Thoracic aorta (tissue), 2 donors: ENCODE measurements around the gene TENM4. TPM values are rescaled to one million over a fixed set of nuclear protein-coding genes. Genes with fewer than 3 reads are reported as not detected.

Source experiments
- ATAC-seq: fragments of 150-250 bp; one replicate; pipeline ENCODE4 v1.8.0; 2017; ENCODE audit warnings: low read depth; ENCODE audit not compliant: insufficient number of reproducible peaks, low FRiP score
- DNase-seq: peaks from one replicate; pipeline ENCODE4 v3.0.0-alpha.2; 2020; ENCODE audit warnings: low spot score
- H3K27ac ChIP-seq, 2 donors: fragments of 200-600 bp; sonication (generic); 1 replicate in 1 of 2; 2 replicates in 1 of 2; pipeline ENCODE4 v1.5.1; 2016; ENCODE audit warnings: mild to moderate bottlenecking in 2 of 2, moderate library complexity in 2 of 2
- H3K27me3 ChIP-seq: fragments of 200-600 bp; sonication (generic); replicated peaks from 2 replicates; pipeline ENCODE4 v1.6.0; 2016; ENCODE audit warnings: mild to moderate bottlenecking; ENCODE audit not compliant: insufficient read depth
- H3K36me3 ChIP-seq: fragments of 200-600 bp; sonication (generic); one replicate; pipeline ENCODE4 v1.5.1; 2016
- H3K4me1 ChIP-seq, 2 donors: fragments of 200-600 bp; sonication (generic); 1 replicate in 1 of 2; 2 replicates in 1 of 2; pipeline versions ENCODE4 v1.5.1 to v1.6.0; 2016; ENCODE audit warnings: low read depth in 2 of 2, mild to moderate bottlenecking in 1 of 2; ENCODE audit not compliant: control insufficient read depth in 1 of 2
- H3K4me3 ChIP-seq: fragments of 200-600 bp; sonication (generic); 2 replicates; pipeline ENCODE4 v1.5.1; 2016; ENCODE audit warnings: mild to moderate bottlenecking
- H3K9me3 ChIP-seq: fragments of 200-600 bp; sonication (generic); 2 replicates; pipeline ENCODE4 v1.5.1; 2016
- CTCF ChIP-seq: fragments of 200-600 bp; sonication (generic); IDR thresholded peaks from one replicate; pipeline ENCODE4 v1.5.1; 2019; ENCODE audit warnings: antibody characterized with exemption
- total RNA-seq, 2 donors: library from RNA; depleted of rRNA; stranded (reverse); fragments of >200 nt; gene quantifications; one replicate each; pipeline versions ENCODE4 v1.1.0 to v1.2.3, GENCODE V29; 2016

The TENM4 gene
- total RNA-seq, 2 donors from 2014 or later, result 6.1 to 13.3 TPM

DNA sequence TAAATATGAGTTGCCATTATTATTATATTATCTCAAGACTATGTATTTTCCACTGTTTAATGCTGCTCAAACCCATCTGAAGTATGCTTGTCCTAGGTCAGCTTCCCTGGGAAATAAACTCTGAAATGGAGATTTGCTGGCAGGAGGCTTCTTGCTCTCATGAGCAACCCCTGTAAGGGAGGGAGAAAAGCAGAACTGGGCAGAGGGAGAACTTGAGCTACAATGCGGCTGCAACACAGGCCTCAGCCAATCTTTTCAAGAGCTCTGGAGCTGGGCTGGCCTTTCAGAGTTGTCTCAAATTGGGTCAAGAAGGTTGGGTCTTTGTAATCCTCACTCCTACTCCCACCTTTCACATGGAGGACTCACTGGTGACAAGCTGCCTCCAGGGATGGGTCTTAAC lies 412.6 kb downstream of the TENM4 start:
- no peaks in the 10 kb centered on the region for H3K27me3 ChIP-seq
- ATAC-seq, result no peak
- no peaks in the 10 kb centered on the region for H3K9me3 ChIP-seq
- H3K27ac ChIP-seq, result no peak overlapping the region
- TF ChIP-seq CTCF, result no peak
- no peak for DNase-seq
- no peak overlapping the region for H3K4me3 ChIP-seq
- no peaks in the 10 kb centered on the region for H3K36me3 ChIP-seq
- H3K4me1 ChIP-seq, result peaks cover 0 to 5% of the 10 kb centered on the region in 2 donors

DNA sequence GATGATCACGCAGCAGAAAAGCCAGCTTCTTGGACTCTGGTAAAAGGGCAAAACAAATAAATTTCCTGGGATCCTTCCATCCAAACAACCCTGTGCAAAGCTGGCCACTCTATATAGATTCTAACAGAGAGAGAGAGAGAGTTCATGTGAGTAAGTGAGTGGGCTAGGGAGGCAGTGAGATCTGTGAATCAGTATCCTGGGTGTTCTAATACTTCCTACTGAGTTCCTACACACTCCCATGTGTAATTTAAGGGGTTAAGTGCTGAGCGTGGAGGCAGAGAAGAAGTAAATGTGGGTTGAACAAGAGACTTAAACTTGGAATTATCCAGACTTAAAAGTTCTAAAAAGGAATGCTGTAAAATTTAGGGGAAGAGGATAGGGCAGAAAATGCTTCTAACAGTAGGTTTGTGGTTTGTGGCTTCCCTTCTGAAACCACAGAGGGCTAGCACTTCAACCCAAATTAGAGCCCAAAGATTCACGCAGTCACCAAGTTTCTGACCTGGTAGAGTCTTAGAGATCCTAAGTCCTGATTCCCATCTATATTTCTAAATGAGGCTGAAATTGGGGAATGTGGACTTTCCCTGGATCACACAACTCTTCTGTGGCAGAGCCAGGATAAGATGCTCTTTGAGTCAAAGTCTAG lies 413.9 kb downstream of the TENM4 start:
- no peak for DNase-seq
- Histone ChIP-seq H3K27me3 (no peaks in the 10 kb centered on the region), H3K4me1 (peaks cover 0 to 5% of the 10 kb centered on the region in 2 donors), H3K36me3 (no peaks in the 10 kb centered on the region), H3K4me3 (no peak overlapping the region), H3K27ac (no peak overlapping the region), H3K9me3 (no peaks in the 10 kb centered on the region)
- ATAC-seq, result no peak
- no peak for TF ChIP-seq CTCF

GRCh38 chr11:79025622-79026021 lies 415.2 kb downstream of the TENM4 start:
- TF ChIP-seq CTCF, result no peak
- H3K27me3 ChIP-seq, result no peaks in the 10 kb centered on the region
- no peaks in the 10 kb centered on the region for H3K9me3 ChIP-seq
- peaks cover 0 to 2% of the 10 kb centered on the region in 2 donors for H3K4me1 ChIP-seq
- no peak overlapping the region for H3K27ac ChIP-seq
- H3K4me3 ChIP-seq, result no peak overlapping the region
- ATAC-seq (no peak), DNase-seq (no peak)
- H3K36me3 ChIP-seq, result no peaks in the 10 kb centered on the region

GRCh38 chr11:79025097-79025496 lies 415.7 kb downstream of the TENM4 start:
- no peak for TF ChIP-seq CTCF
- no peak for ATAC-seq

GRCh38 chr11:79022265-79022664 lies 418.6 kb downstream of the TENM4 start:
- Histone ChIP-seq H3K4me1 (no peaks in the 10 kb centered on the region), H3K27me3 (no peaks in the 10 kb centered on the region), H3K4me3 (no peak overlapping the region), H3K9me3 (no peaks in the 10 kb centered on the region), H3K27ac (no peak overlapping the region), H3K36me3 (no peaks in the 10 kb centered on the region)
- ATAC-seq (no peak), DNase-seq (no peak)
- no peak for TF ChIP-seq CTCF

More at GRCh38 chr11:79025097-79025496, 415.7 kb downstream of the TENM4 start:
- no peak overlapping the region for H3K27ac ChIP-seq
- H3K36me3 ChIP-seq, result no peaks in the 10 kb centered on the region
- no peaks in the 10 kb centered on the region for H3K9me3 ChIP-seq
- no peaks in the 10 kb centered on the region for H3K4me1 ChIP-seq
- no peaks in the 10 kb centered on the region for H3K27me3 ChIP-seq
- DNase-seq, result no peak
- H3K4me3 ChIP-seq, result no peak overlapping the region
